Renal cortical epithelial cell (primary cell): ENCODE results near the gene DIP2C. TPM values are rescaled to one million over a fixed set of nuclear protein-coding genes. Genes with fewer than 3 reads are reported as not detected.

Experiments used
- DNase-seq: peaks from one replicate; pipeline ENCODE4 v3.0.0-alpha.2; 2011; ENCODE audit warnings: low read depth
- total RNA-seq: library from RNA; depleted of rRNA; stranded (reverse); fragments of >200 nt; gene quantifications from 2 replicates; pipeline ENCODE4 v1.2.3, GENCODE V29; 2014

Gene DIP2C
- total RNA-seq, 1 donor from 2014 or later: 14.4 TPM

GRCh38 chr10:391305-391704 is 298.2 kb downstream of the DIP2C start:
- no peak for DNase-seq

DNA sequence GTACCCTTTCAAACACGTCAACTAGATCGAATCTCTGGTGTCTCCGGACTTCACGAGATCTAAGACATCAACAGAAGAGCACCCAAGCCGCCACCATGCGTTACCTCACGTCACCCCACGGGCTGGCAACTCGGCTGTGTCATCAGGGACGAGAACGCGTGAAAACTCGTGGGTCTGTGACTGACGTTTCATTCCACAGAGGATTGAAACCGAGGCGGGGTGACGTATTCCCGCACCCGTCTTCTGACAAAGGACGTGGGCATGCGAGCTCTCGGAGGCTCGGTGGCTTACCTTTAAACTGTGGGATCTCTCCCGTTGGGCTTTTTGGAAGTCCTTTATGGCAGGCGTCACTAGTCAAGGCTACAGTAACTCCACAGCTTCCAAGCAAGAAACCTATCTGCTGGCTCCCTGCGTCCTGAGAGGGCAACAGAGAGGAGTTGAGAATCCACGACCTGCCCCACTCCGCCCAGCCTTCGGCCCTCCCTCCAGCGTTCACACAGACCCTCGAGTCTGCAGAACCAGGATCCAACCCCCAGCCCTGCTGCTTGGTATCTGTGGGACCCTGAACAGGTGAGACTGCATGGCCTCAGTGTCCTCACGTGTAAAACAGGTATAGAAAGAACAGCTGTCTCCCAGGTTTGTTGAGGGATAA is 298.9 kb downstream of the DIP2C start:
- no peak for DNase-seq

DNA sequence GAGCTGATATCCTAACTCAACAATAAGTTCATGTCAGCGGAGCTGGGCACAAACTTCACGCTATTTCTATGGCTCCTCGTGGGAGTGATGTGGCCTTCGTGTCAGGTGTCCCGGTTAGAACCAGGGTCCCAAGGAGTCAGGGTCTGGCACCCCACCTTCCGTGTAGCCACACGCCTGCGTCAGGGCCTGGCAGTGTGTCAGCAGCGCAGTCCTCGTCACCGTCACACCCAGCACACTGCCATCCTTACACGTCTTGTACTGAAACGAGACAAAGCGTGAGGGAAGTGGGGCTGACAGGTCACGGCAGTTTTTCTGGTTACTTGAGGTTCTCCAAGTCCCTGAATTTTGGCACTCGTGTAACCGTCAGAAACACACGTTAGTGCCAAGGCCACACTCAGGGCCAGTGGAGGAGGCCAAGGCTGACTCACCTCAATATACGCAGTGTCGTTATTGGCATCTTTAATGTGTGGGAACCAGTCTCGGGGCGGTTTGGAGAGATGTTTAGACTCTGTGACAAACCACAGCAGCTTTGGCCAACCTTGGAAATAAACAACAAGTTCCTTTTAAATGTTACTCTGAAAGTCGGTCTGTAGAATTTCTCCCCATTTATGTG is 299.5 kb downstream of the DIP2C start:
- no peak for DNase-seq

DNA sequence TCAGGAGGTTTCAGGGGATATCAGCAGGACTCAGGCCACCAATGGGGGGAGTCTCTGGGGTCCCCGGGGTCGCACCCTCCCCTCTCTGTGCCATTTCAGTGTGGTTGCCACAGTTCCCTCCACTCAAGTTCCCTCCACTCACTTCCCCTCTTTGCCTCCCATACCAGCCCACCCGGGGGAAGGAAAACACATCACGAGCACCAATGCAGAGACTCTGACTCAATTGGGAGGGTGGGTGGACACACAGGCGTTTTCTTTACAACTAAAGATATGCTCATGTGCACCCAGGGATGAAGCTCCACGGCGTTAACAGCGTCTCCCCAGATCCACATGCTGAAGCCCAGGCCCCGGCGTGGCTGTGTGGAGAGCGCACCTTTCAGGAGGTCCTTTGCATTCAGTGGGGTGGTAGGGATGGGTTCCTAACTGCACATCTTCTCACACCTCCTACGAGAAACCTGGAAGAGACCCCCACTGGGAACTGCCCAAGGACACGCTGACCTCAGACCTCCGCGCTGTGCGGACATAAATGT is 300.1 kb downstream of the DIP2C start:
- DNase-seq: no peak

DNA sequence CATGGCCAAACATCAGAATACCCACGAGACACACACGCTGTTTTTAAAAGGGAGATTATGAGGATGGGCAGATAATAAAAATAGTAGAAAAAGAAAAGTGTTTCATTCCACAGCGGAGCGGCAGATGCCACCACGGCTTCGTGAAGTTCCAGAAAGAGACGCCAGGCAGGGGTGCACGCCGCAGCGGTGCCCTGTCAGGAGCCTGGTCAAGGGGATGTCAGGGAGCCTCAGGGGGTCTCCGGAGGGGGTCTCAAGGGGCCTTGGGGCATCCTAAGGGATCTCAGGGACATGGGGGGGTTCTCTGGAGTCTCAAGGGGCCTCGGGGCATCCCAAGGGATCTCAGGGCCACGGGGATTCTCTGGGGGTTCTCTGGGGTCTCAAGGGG is 300.8 kb downstream of the DIP2C start:
- DNase-seq: no peak

DNA sequence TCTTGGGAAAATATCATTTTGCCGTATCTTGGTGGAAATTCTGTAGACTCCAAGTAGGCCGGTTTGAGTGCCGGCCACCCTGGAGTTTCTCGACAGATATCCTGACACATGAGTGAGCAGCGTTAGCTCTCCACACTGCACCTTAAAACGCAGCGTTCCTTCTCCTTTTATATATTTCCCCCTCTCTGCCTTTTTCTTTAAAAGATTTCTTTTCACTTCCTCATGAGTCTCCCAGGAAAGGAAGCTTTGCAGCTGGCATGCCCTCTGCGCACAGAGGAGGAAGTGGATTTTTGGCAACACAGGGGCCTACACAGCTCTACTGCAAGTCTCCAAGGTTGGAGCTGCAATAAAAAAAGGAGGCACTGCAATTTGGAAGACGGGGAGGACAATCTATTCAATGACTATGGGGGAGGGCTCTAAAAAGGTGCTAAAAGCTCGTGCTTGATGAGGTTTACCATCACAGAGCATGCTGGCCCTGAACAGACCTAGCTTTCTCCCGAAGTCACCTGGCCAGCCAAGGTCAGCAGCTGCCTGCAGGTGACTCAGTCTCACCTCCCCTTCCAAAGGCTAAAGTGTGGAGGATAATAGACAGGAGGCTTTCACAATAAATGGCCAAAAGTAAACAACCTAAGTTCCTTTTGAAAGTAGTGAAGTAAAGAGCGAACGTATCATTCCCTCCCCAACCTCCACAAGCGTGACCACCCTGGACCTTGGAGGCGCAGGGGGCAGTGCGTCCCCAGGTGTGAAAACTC is 301.4 kb downstream of the DIP2C start:
- DNase-seq: no peak

- DNase-seq: no peak
Measured at GRCh38 chr10:387593-387891, 301.9 kb downstream of the DIP2C start.

DNA sequence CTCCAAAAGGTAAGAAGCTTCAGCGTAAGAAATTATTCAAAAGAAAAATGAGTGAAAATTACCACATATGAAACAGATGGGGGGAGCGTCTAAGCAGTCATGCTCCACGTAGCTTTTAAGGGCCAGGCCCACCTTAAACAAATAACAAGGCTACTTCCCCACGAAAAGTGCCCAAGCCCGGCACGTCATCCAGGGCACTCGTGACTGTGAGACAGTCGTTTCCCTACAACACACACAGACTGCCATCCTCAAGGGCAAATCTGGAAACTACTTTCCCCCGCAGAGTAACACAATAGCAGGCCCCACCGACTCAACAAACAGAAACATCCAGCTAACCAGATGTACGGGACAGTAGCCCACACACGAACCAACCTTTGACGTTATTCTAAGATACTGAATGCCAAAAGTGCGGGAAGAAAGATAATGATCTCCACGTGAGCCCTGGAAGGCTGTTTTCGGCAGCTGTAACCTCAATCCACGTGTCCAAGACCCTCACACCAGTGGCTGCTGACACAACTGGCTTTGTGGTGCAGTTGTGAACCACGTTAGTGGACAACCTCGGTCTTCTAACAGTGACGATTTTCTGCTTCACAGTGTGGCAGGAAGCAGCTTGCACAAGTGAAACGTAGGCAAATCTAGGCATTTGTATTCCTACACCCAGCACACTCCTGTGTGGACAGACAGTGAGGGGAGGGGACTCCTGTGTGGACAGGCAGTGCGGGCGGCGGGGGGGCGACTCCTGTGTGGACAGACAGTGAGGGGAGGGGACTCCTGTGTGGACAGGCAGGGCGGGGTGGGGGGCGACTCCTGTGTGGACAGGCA is 302.5 kb downstream of the DIP2C start:
- no peak for DNase-seq

DNA sequence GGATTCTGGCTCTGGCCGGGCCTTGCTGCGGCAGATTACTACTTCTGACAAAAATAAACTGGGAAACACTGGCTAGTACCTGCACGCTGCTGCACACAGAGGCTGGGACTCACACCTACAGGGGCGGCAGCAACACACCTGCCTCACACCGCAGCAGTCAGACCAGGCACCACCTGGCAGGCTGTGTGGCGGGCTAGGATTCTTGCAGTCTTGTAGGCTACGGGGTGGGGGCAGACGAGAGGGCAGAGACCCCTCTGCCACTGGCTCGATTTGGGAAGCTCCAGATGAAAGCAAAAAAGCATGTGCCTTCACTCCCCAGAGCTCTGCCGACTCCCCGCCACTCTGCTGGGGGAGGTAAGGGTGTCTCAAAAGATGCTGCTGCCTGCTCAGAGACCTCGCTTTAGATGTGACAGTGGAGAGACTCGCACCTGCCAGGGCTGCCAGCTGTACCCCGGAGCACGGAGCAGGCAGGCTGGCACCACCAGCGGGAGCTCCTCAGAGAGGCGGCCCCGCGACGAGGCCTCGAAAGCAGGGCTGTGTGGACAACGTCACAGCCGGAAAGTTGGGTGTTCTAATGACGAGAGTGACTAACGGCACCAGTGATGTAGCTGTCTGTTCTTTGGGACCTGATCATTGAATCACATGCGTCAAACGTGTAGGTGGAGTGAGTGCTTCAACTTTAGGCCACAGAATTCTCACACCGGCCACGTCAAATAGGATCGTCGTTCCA is 303.7 kb downstream of the DIP2C start:
- DNase-seq: no peak

DNA sequence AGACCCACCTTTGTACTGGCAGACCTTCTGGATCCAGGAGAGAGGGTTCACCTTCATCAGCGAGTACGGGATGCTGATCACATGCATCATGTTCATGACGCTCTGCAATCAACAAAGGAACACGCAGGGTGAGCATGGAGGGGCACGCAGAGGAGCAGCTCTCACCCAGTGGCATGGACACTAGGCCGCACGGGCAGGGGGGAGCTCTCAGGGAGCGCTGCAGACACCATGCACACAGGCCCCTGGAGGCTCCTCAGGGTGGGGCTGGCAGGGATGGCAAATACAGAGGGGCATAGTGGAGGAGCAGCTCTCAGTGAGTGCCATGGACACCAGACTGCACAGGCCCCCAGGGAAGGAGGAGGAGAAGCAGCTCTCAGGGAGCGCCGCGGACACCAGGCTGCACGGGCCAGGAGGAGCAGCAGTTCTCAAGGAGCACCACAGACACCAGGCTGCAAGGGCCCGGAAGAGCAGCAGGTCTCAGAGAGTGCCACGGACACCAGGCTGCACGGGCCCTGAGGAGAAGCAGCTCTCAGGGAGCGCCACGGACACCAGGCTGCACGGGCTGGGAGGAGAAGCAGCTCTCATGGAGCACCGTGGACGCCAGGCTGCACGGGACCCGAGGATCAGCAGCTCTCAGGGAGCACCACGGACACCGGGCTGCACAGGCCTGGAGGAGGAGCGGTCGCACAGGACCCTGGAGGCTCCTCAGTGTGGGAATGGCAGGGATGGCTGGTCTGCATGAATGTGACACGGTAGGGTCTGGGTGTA is 304.7 kb downstream of the DIP2C start:
- DNase-seq: no peak

DNA sequence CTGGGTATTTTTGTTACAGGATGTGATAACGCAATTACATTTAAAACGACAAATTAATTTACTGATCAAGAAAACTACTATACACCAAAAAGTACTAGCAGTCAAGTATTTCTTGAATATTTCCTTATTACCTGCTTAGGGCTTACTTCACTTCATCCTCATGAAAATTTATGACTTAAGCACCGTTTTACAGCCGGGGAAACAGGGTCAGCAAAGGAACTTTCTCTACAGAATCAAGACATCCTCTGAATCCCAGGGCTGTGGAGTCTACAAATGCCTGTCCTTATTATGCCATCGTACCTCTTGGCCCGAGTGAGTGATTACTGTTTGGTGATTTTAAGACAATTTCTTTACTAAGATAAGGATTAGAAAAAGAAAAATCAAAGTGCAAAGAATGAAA is 305.9 kb downstream of the DIP2C start:
- no peak for DNase-seq

DNA sequence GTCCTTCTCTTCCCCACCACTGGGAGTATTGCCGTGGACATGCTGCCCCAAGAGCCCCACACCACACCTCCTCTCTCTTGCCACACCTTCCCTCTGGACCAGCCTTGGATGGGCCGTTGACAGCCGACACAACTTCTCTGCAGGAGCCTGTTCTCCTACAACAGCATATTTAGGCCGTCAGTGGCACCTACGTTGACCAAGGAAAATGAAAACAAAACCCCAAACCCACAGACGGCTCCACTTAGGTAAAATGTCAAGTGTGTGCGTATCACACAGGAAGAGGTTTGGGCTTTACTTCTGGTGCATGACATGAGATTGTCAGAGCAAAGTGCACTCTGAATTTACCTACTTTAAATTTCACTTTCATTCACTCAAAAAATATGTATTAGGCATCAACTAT is 307.7 kb downstream of the DIP2C start:
- no peak for DNase-seq

GRCh38 chr10:381346-381745 is 308.1 kb downstream of the DIP2C start:
- DNase-seq: no peak

- no peak for DNase-seq
Measured at GRCh38 chr10:380313-380940, 309.0 kb downstream of the DIP2C start.

- DNase-seq: peak; percentile 18
Measured at GRCh38 chr10:378930-379704, 310.4 kb downstream of the DIP2C start.

DNA sequence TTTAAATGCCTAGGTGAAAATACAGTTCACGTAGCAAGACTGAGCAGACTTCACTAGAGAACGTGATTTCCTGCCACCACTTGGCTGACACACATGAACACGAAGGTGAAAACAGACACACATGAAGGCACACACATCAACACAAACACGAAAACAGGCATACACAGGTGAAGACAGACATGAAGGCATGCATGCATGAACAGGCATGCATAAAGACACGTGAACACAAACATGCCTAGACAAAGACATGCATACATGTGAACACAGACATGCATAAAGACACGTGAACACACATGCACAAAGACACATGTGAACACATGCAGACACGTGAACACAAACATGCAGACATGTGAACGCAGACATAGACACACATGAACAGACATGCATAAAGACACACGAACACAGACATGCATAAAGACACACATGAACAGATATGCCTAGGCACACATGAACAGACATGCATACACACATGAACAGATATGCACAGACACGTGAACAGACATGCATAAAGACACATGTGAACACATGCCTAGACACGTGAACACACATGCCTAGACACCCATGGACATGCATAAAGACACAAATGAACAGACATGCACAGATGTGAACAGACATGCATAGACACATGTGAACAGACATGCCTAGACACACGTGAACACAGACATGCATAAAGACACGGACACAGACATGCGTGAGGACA is 311.1 kb downstream of the DIP2C start:
- DNase-seq: no peak

GRCh38 chr10:377228-377627 is 312.2 kb downstream of the DIP2C start:
- no peak for DNase-seq

- no peak for DNase-seq
Measured at GRCh38 chr10:375815-376505, 313.5 kb downstream of the DIP2C start.
